Measurements from ENCODE around the gene TMEM247. TPM values are rescaled to one million over a fixed set of nuclear protein-coding genes. Genes with fewer than 3 reads are reported as not detected.
"Not testable (repeated sequence)": the region's sequence is repeated elsewhere in the genome, so short reads cannot be mapped to it uniquely, and the experiment has no call there.

Gene TMEM247
- total RNA-seq, 3 donors from 2014 or later (not counting 1 experiment from before 2014, with no cell fraction given), result not detected

- no peak overlapping the region for H3K27ac ChIP-seq (ENCODE audit: low read length)
- TF ChIP-seq, protein P1, sequence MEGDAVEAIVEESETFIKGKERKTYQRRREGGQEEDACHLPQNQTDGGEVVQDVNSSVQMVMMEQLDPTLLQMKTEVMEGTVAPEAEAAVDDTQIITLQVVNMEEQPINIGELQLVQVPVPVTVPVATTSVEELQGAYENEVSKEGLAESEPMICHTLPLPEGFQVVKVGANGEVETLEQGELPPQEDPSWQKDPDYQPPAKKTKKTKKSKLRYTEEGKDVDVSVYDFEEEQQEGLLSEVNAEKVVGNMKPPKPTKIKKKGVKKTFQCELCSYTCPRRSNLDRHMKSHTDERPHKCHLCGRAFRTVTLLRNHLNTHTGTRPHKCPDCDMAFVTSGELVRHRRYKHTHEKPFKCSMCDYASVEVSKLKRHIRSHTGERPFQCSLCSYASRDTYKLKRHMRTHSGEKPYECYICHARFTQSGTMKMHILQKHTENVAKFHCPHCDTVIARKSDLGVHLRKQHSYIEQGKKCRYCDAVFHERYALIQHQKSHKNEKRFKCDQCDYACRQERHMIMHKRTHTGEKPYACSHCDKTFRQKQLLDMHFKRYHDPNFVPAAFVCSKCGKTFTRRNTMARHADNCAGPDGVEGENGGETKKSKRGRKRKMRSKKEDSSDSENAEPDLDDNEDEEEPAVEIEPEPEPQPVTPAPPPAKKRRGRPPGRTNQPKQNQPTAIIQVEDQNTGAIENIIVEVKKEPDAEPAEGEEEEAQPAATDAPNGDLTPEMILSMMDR (IDR thresholded peaks at IDR 0.05), result no peak
- no peaks in the 10 kb centered on the region for H3K36me3 ChIP-seq (ENCODE audit: control insufficient read depth, insufficient read depth, low read length)
- H3K27me3 ChIP-seq (ENCODE audit: control insufficient read depth, insufficient read depth, low read length), result no peaks in the 10 kb centered on the region
- Mint-ChIP-seq H3K36me3 (no peaks in the 10 kb centered on the region), H3K27me3 (ENCODE audit: low read depth in 2 of 2) (peaks cover 4 to 15% of the 10 kb centered on the region in 2 donors), H3K9me3 (peaks cover 0 to 2% of the 10 kb centered on the region in 2 donors), H3K4me3 (no peak overlapping the region), H3K4me1 (peaks cover 8 to 9% of the 10 kb centered on the region in 2 donors), H3K27ac (no peak overlapping the region)
- 98% methylated on average over 3 of the region's 5 CpGs for WGBS (ENCODE audit: insufficient coverage)
- intact Hi-C loops (cut with micrococcal nuclease), result no loop called here
- H3K9me3 ChIP-seq (ENCODE audit: control insufficient read depth, insufficient read depth, low read length), result no peaks in the 10 kb centered on the region
- no peak for DNase-seq
- H3K4me3 ChIP-seq (ENCODE audit: low read length), result no peak overlapping the region
- peaks cover 9% of the 10 kb centered on the region for H3K4me1 ChIP-seq (ENCODE audit: control insufficient read depth, insufficient read depth, low read length)
- ATAC-seq, result no peak
These were observed 8.3 kb upstream of the TMEM247 start for GRCh38 chr2:46471019-46471583.

- 100% methylated on average over 1 of the region's 1 CpG for WGBS (ENCODE audit: insufficient coverage)
- Mint-ChIP-seq H3K27ac (no peak overlapping the region), H3K4me1 (peaks cover 8 to 11% of the 10 kb centered on the region in 2 donors), H3K36me3 (no peaks in the 10 kb centered on the region), H3K27me3 (ENCODE audit: low read depth in 2 of 2) (peaks cover 4 to 15% of the 10 kb centered on the region in 2 donors), H3K4me3 (no peak overlapping the region), H3K9me3 (peaks cover 0 to 2% of the 10 kb centered on the region in 2 donors)
- intact Hi-C loops (cut with micrococcal nuclease), result no loop called here
- H3K4me3 ChIP-seq (ENCODE audit: low read length), result no peak overlapping the region
- ATAC-seq (no peak), DNase-seq (no peak)
- H3K4me1 ChIP-seq (ENCODE audit: control insufficient read depth, insufficient read depth, low read length), result peaks cover 9% of the 10 kb centered on the region
- H3K27ac ChIP-seq (ENCODE audit: low read length), result no peak overlapping the region
- H3K9me3 ChIP-seq (ENCODE audit: control insufficient read depth, insufficient read depth, low read length), result no peaks in the 10 kb centered on the region
- H3K27me3 ChIP-seq (ENCODE audit: control insufficient read depth, insufficient read depth, low read length), result no peaks in the 10 kb centered on the region
- H3K36me3 ChIP-seq (ENCODE audit: control insufficient read depth, insufficient read depth, low read length), result no peaks in the 10 kb centered on the region
- TF ChIP-seq, protein P1 (IDR thresholded peaks at IDR 0.05), result no peak
These were observed 7.7 kb upstream of the TMEM247 start for GRCh38 chr2:46471697-46472096.

- WGBS (ENCODE audit: insufficient coverage), result 100% methylated on average over 2 of the region's 5 CpGs
- H3K36me3 Mint-ChIP-seq; H3K27ac Mint-ChIP-seq; H3K36me3 ChIP-seq (ENCODE audit: control insufficient read depth, insufficient read depth, low read length); H3K4me3 ChIP-seq (ENCODE audit: low read length); H3K4me3 Mint-ChIP-seq; DNase-seq; H3K9me3 ChIP-seq (ENCODE audit: control insufficient read depth, insufficient read depth, low read length); H3K9me3 Mint-ChIP-seq; H3K27me3 ChIP-seq (ENCODE audit: control insufficient read depth, insufficient read depth, low read length); ATAC-seq; H3K27ac ChIP-seq (ENCODE audit: low read length); intact Hi-C loops (cut with micrococcal nuclease): not testable (repeated sequence)
- H3K27me3 Mint-ChIP-seq (ENCODE audit: low read depth in 2 of 2), result peaks cover 4 to 15% of the 10 kb centered on the region in 2 donors
- H3K4me1 ChIP-seq (ENCODE audit: control insufficient read depth, insufficient read depth, low read length), result peaks cover 12% of the 10 kb centered on the region
- peaks cover 13 to 16% of the 10 kb centered on the region in 2 donors for H3K4me1 Mint-ChIP-seq
These were observed 7.2 kb upstream of the TMEM247 start for GRCh38 chr2:46472165-46472564.

DNA sequence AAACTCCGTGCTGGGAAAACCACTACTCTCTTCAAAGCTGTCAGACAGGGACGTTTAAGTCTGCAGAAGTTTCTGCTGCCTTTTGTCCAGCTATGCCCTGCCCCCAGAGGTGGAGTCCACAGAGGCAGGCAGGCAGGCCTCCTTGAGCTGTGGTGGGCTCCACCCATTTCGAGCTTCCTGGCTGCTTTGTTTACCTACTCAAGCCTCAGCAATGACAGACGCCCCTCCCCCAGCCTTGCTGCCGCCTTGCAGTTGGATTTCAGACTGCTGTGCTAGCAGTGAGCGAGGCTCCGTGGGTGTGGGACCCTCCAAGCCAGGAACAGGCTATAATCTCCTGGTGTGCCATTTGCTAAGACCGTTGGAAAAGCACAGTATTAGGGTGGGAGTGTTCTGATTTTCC, 1.9 kb upstream of the TMEM247 start:
- intact Hi-C loops (cut with micrococcal nuclease); ATAC-seq; H3K9me3 Mint-ChIP-seq; H3K36me3 ChIP-seq (ENCODE audit: control insufficient read depth, insufficient read depth, low read length); H3K4me3 ChIP-seq (ENCODE audit: low read length); H3K27ac ChIP-seq (ENCODE audit: low read length); H3K27me3 ChIP-seq (ENCODE audit: control insufficient read depth, insufficient read depth, low read length); H3K9me3 ChIP-seq (ENCODE audit: control insufficient read depth, insufficient read depth, low read length); H3K27ac Mint-ChIP-seq; H3K36me3 Mint-ChIP-seq: not testable (repeated sequence)
- 62% methylated on average over 8 of the region's 8 CpGs for WGBS (ENCODE audit: insufficient coverage)
- peaks cover 4 to 15% of the 10 kb centered on the region in 2 donors for H3K27me3 Mint-ChIP-seq (ENCODE audit: low read depth in 2 of 2)
- H3K4me1 ChIP-seq (ENCODE audit: control insufficient read depth, insufficient read depth, low read length), result peaks cover 11% of the 10 kb centered on the region
- peak in 1 of 2 donors; percentile 27 for DNase-seq
- peaks cover 18 to 24% of the 10 kb centered on the region in 2 donors for H3K4me1 Mint-ChIP-seq
- H3K4me3 Mint-ChIP-seq, result peak overlapping the region; percentile 14
